Measurements from ENCODE around the gene PNPLA2.

Gene PNPLA2

DNA sequence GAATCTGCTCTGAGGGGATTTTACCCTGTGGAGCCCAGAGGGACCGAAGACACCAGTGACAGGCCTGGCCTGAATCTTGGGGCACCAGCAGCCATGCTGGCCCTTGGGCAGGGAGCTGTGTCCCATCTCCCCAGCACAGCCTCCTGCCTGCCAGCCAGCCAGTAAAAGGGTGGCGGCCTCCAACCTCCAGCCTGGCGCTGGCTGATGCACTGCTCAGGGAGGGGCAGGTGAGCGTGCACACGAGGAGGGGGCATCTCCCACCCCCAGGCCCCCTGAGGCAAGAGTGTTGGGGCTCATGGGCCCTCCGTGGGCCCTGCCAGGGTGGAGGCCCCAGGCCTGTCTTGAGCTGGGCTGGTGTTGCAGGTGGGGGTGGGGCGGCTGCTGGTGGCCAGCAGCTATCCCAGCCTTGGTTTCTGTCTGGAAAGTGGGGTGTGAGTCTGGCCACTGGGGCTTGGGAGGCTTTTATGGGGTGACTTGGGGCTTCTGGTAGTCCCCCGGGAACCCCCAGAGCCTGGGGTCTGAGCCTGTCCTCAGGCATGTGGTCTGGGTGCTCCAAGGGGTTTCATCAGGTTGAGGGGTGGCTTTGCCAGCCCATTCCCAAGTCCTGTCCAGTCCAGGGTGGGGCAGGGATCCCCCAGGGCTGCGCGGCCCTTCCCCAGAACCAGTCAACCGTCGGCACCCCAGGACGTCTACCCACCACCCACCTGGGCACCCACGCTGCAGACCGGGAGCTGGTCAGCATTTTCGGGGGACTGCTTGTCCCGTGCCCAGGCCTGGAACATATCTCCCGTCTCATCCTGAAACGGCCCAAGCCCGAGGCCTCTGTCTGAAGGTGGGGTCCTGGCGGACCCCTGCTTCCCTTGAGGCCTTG is 41.8 kb downstream of the PNPLA2 start:
- ChIA-PET POLR2A (no interaction called here), CTCF (no interaction called here)
- no peak for TF ChIP-seq SUZ12 (IDR thresholded peaks at IDR 0.05)
- no peak for TF ChIP-seq NFRKB (IDR thresholded peaks at IDR 0.05)
- no peak for TF ChIP-seq ZNF384 (IDR thresholded peaks at IDR 0.05)
- no peak for TF ChIP-seq TARDBP (IDR thresholded peaks at IDR 0.05)
- TF ChIP-seq L3MBTL2 (conservative IDR thresholded peaks at IDR 0.05), result no peak
- no peak for TF ChIP-seq ARNT (IDR thresholded peaks at IDR 0.05)
- no peak for DNase-seq (ENCODE audit: extremely low spot score)

DNA sequence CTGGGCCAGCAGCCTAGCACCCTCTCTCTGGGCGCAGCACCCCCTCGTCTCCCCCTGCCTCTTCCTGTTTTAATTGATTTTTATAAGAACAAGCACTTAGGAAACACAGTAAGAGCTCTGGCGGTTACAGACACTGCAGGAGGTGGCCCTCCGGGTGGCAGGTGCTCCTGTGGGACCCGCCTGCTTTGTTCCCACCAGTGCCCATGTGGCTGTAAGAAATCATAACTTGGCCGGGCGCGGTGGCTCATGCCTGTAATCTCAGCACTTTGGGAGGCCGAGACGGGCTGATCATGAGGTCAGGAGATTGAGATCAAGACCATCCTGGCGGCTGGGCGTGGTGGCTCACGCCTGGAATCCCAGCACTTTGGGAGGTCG is 42.4 kb downstream of the PNPLA2 start:
- no peak for DNase-seq (ENCODE audit: extremely low spot score)

DNA sequence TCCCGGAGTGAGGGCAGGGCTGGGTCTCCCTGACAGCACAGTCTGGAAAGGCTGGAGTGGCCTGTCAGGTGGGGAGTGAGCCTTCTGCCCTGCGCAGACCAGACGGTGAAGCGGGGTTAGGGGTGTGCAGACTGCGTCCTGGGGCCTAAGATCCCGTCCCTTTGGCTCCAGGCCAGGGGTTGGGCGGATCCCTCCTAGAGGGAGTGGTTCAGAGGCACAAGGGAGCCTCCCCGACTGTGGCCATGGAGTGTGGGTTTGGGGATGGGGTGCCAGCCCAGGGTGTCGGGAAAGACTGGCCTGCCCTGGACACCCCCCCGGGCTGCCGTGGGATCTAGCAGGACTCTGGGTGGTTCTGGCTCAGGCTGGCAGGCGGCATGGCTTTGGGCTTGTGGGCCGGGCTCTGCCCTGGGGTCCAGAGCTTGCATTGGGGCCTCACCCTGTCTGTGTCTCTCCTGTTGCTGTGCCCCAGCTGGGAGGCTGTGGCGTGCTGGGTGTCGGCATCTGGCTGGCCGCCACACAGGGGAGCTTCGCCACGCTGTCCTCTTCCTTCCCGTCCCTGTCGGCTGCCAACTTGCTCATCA is 43.5 kb downstream of the PNPLA2 start:
- CTCF ChIA-PET, result no interaction called here
- no peak for DNase-seq (ENCODE audit: extremely low spot score)

More for the DNA sequence above, 42.4 kb downstream of the PNPLA2 start:
- peak; percentile 29; the same call in 1 of the 2 replicates for TF ChIP-seq L3MBTL2 (conservative IDR thresholded peaks at IDR 0.05)
- no peak for TF ChIP-seq SP1 (IDR thresholded peaks at IDR 0.05)
- TF ChIP-seq, protein P1, sequence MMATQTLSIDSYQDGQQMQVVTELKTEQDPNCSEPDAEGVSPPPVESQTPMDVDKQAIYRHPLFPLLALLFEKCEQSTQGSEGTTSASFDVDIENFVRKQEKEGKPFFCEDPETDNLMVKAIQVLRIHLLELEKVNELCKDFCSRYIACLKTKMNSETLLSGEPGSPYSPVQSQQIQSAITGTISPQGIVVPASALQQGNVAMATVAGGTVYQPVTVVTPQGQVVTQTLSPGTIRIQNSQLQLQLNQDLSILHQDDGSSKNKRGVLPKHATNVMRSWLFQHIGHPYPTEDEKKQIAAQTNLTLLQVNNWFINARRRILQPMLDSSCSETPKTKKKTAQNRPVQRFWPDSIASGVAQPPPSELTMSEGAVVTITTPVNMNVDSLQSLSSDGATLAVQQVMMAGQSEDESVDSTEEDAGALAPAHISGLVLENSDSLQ (IDR thresholded peaks at IDR 0.05), result no peak
- no peak for TF ChIP-seq ARNT (IDR thresholded peaks at IDR 0.05)
- ChIA-PET POLR2A (interaction anchor here (0.7 kb wide), 1 partner anchor 18 kb away, joined by 3 read pairs; no protein-coding TSS in a partner anchor), CTCF (no interaction called here)

DNA sequence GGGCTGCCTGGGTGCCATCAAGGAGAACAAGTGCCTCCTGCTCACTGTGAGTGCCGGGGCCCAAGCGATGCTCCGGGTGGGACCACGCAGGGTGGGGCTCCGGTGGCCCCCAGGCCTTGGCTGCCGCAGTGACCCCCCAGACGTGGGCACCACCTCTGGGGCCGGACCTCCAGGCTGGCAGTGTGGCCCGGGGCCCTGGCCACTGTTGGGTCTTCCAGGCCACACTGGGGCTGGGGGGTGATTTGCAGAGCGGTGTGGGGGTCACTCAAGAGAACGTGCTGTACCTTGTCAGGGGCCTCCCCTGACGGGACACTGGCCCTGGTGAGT is 43.9 kb downstream of the PNPLA2 start:
- POLR2A ChIA-PET, result no interaction called here
- no peak for DNase-seq (ENCODE audit: extremely low spot score)
- CTCF ChIA-PET, result no interaction called here
- no peak for TF ChIP-seq CTBP1 (IDR thresholded peaks at IDR 0.05; ENCODE audit: borderline replicate concordance)
- no peak for TF ChIP-seq BHLHE40 (IDR thresholded peaks at IDR 0.05; ENCODE audit: borderline replicate concordance)
- no peak for TF ChIP-seq FOXM1 (IDR thresholded peaks at IDR 0.05; ENCODE audit: borderline replicate concordance)
- TF ChIP-seq ARNT (IDR thresholded peaks at IDR 0.05), result no peak
- TF ChIP-seq SP1 (IDR thresholded peaks at IDR 0.05), result no peak
- TF ChIP-seq ELF4 (IDR thresholded peaks at IDR 0.05), result no peak
- TF ChIP-seq SUZ12 (IDR thresholded peaks at IDR 0.05), result no peak
- TF ChIP-seq LEF1 (IDR thresholded peaks at IDR 0.05; ENCODE audit: borderline replicate concordance), result no peak
- no peak for TF ChIP-seq TARDBP (IDR thresholded peaks at IDR 0.05)
- TF ChIP-seq FOXK2 (IDR thresholded peaks at IDR 0.05), result no peak

More for the DNA sequence above, 43.5 kb downstream of the PNPLA2 start:
- TF ChIP-seq SUZ12 (IDR thresholded peaks at IDR 0.05) (no peak), FOXK2 (IDR thresholded peaks at IDR 0.05) (no peak), FOXA1 (IDR thresholded peaks at IDR 0.05) (no peak)
- POLR2A ChIA-PET, result no interaction called here

- DNase-seq (ENCODE audit: extremely low spot score), result no peak
- ChIA-PET POLR2A (no interaction called here), CTCF (no interaction called here)
- TF ChIP-seq HDGF (IDR thresholded peaks at IDR 0.05; ENCODE audit: borderline replicate concordance), result no peak
- TF ChIP-seq SUZ12 (IDR thresholded peaks at IDR 0.05), result no peak
- TF ChIP-seq ARNT (IDR thresholded peaks at IDR 0.05), result no peak
- no peak for TF ChIP-seq TARDBP (IDR thresholded peaks at IDR 0.05)
- no peak for TF ChIP-seq CTBP1 (IDR thresholded peaks at IDR 0.05; ENCODE audit: borderline replicate concordance)
These were observed 44.6 kb downstream of the PNPLA2 start for GRCh38 chr11:863023-863909.

DNA sequence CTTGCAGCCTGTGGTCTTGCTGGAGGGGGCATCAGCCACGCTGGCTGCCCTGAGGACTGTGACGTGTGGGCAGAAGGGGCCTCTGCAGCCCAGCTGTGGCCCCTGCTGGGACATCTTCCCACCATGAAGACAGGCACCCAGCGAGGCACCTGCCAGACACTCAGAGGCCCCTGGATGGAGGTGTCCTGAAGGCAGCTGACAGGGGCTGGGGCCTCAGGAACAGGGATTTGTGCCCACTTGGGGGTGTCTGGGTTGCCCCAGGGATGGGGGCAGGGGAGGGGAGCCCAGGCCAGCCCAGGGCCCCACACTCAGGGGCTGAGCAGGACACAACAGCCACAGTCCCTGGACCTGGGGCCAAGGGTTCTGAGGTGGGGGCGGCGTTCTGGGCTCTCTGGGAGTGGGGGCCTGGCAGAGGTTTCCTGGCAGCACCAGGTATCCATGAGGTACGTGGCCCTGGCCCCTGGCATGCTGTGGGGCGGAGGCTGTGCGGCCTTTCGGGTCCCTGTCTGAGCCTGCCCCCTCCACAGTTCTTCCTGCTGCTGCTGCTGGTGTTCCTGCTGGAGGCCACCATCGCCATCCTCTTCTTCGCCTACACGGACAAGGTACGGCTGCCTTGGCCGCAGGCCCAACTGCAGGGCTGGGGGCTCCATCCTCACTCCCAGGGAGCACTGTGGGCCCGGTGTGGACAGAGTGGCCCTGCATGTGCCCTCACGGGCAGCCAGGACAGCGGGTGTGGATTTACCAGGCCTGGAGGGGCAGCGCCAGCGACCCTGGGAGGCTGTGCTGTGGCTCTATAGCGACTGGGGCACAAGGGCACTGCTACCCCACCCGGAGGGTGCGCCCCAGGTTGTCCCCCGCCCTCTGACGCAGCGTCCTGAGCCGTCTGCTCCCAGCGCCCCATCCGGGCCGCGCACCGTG is 45.5 kb downstream of the PNPLA2 start:
- ChIA-PET POLR2A (no interaction called here), CTCF (no interaction called here)
- DNase-seq (ENCODE audit: extremely low spot score), result no peak
- no peak for TF ChIP-seq TARDBP (IDR thresholded peaks at IDR 0.05)
- no peak for TF ChIP-seq ZNF384 (IDR thresholded peaks at IDR 0.05)
- no peak for TF ChIP-seq SUZ12 (IDR thresholded peaks at IDR 0.05)
- TF ChIP-seq, protein P1 (IDR thresholded peaks at IDR 0.05), result no peak
- TF ChIP-seq CTBP1 (IDR thresholded peaks at IDR 0.05; ENCODE audit: borderline replicate concordance), result no peak

GRCh38 chr11:864898-865297 is 46.2 kb downstream of the PNPLA2 start:
- ChIA-PET POLR2A (interaction anchor here (1.1 kb wide), 1 partner anchor 624 kb away, joined by 4 read pairs; no protein-coding TSS in a partner anchor), CTCF (no interaction called here)
- DNase-seq (ENCODE audit: extremely low spot score), result no peak
- no peak for TF ChIP-seq FOXA1 (IDR thresholded peaks at IDR 0.05)
- TF ChIP-seq, protein P1 (IDR thresholded peaks at IDR 0.05), result no peak
- no peak for TF ChIP-seq ZNF384 (IDR thresholded peaks at IDR 0.05)
- TF ChIP-seq TARDBP (IDR thresholded peaks at IDR 0.05), result no peak
- TF ChIP-seq FOXM1 (IDR thresholded peaks at IDR 0.05; ENCODE audit: borderline replicate concordance), result no peak
- TF ChIP-seq SP1 (IDR thresholded peaks at IDR 0.05), result no peak
- no peak for TF ChIP-seq CTBP1 (IDR thresholded peaks at IDR 0.05; ENCODE audit: borderline replicate concordance)
- no peak for TF ChIP-seq SUZ12 (IDR thresholded peaks at IDR 0.05)
- TF ChIP-seq ARNT (IDR thresholded peaks at IDR 0.05), result no peak
- no peak for TF ChIP-seq BHLHE40 (IDR thresholded peaks at IDR 0.05; ENCODE audit: borderline replicate concordance)
